CD4-positive, alpha-beta T cell (primary cell): ENCODE results near the gene SRPRA. TPM values are rescaled to one million over a fixed set of nuclear protein-coding genes. Genes with fewer than 3 reads are reported as not detected.

Experiments used
- ATAC-seq: fragments of 200-7000 bp; cut with Tn5 transposase; one replicate; pipeline ENCODE4 v1.10.0; 2022; ENCODE audit warnings: mild to moderate bottlenecking; ENCODE audit not compliant: poor library complexity
- CTCF ChIA-PET: fragments of 350-600 bp; sonication (Branson Sonifier 250); formaldehyde crosslinking; loops from one replicate; lab custom pipeline; 2021; ENCODE audit warnings: antibody characterized with exemption, inconsistent platforms; lab: Charles Lee
- POLR2A ChIA-PET: fragments of 350-600 bp; sonication (Branson Sonifier 250); formaldehyde crosslinking; loops from one replicate; lab custom pipeline; 2021; ENCODE audit warnings: antibody characterized with exemption, inconsistent platforms; lab: Charles Lee
- DNase-seq, 14 experiments: peaks; one replicate each; pipeline ENCODE4 v3.0.0-alpha.2; 2013 to 2020; ENCODE audit warnings: mixed read lengths in 2 of 14
- H3K27ac ChIP-seq, 2 donors: one replicate each; pipeline versions ENCODE4 v1.5.1 to v1.7.0; 2013; ENCODE audit warnings: low read length in 2 of 2, low read depth in 1 of 2, mild to moderate bottlenecking in 1 of 2
- H3K27me3 ChIP-seq, 2 experiments: 1 replicate in 1 of 2; 2 replicates in 1 of 2; pipeline versions ENCODE4 v1.6.1 to v1.7.0; 2013; ENCODE audit warnings: low read length in 2 of 2, control low read depth in 1 of 2, mild to moderate bottlenecking in 1 of 2, moderate library complexity in 1 of 2; ENCODE audit not compliant: insufficient read depth in 2 of 2, control insufficient read depth in 1 of 2
- H3K36me3 ChIP-seq: one replicate; pipeline ENCODE4 v1.6.1; 2013; ENCODE audit warnings: low read length, control low read depth; ENCODE audit not compliant: insufficient read depth
- H3K4me1 ChIP-seq: one replicate; pipeline ENCODE4 v1.6.1; 2013; ENCODE audit warnings: low read length, control low read depth; ENCODE audit not compliant: insufficient read depth
- H3K4me3 ChIP-seq: one replicate; pipeline ENCODE4 v1.5.1; 2013; ENCODE audit warnings: mild to moderate bottlenecking, low read length, moderate library complexity
- H3K9me3 ChIP-seq, 2 experiments: 1 replicate in 1 of 2; 2 replicates in 1 of 2; pipeline versions ENCODE4 v1.6.1 to v1.7.0; 2013; ENCODE audit warnings: low read length in 2 of 2, mild to moderate bottlenecking in 2 of 2, control low read depth in 1 of 2, moderate library complexity in 1 of 2; ENCODE audit not compliant: control insufficient read depth in 1 of 2, insufficient read depth in 1 of 2
- H3K27ac Mint-ChIP-seq: one replicate; pipeline ENCODE4 v1.8.0; 2020; ENCODE audit warnings: mixed read lengths
- H3K27me3 Mint-ChIP-seq: one replicate; pipeline ENCODE4 v1.8.0; 2021; ENCODE audit warnings: mixed read lengths
- H3K36me3 Mint-ChIP-seq: one replicate; pipeline ENCODE4 v1.8.0; 2021; ENCODE audit warnings: low read depth, mixed read lengths
- H3K4me1 Mint-ChIP-seq: one replicate; pipeline ENCODE4 v1.8.0; 2021; ENCODE audit warnings: low read depth, mixed read lengths
- H3K4me3 Mint-ChIP-seq: one replicate; pipeline ENCODE4 v1.8.0; 2020; ENCODE audit warnings: mild to moderate bottlenecking, mixed read lengths
- H3K9me3 Mint-ChIP-seq: one replicate; pipeline ENCODE4 v1.8.0; 2020; ENCODE audit warnings: mixed read lengths
- CTCF ChIP-seq: fragments of 200-600 bp; IDR thresholded peaks from one replicate; pipeline ENCODE4 v1.8.0; 2022; ENCODE audit warnings: antibody characterized with exemption, mild to moderate bottlenecking
- intact Hi-C, 2 experiments: fragments of 100-400 bp; cut with DNase I in 1 of 2; cut with micrococcal nuclease in 1 of 2; formaldehyde crosslinking; loops; one replicate each; pipeline versions ENCODE4 v1.15.1 to v1.9.0; 2023 to 2025; cut with DNase I, micrococcal nuclease
- polyA plus RNA-seq, 2 donors: library from polyadenylated mRNA; unstranded; fragments of 120-200 nt; gene quantifications; one replicate each; pipeline ENCODE4 v1.2.1, GENCODE V29; 2013
- total RNA-seq, 174 experiments: library from RNA in 2 of 174; stranded (reverse) in 2 of 174; gene quantifications; one replicate each; pipeline ENCODE4 v1.2.3 and lab custom pipeline; 2021 to 2026

SRPRA gene
- total RNA-seq (100 to 1,000 TPM; 198 to 206 TPM), total RNA-seq (lab: John Stamatoyannopoulos, UW) (86.9 to 305 (median 169) reads per million in 172 experiments)
- 99.3 TPM for polyA plus RNA-seq (2013, experiment 1 of 2)
- polyA plus RNA-seq (2013, experiment 2 of 2), result 112 TPM

GRCh38 chr11:126268708-126269579 is at the start of gene SRPRA, which contains the start of gene FOXRED1:
TSS of gene SRPRA (minus strand) at chr11:126268895. CDS start at chr11:126268804, 91 bp downstream.
TSS of gene FOXRED1 (plus strand) at chr11:126269154. CDS start at chr11:126269207, 53 bp downstream.
- peaks cover 38% of the 10 kb centered on the region for H3K4me1 Mint-ChIP-seq

GRCh38 chr11:126317756-126318573 is 49.3 kb upstream of the SRPRA start:
- H3K9me3 Mint-ChIP-seq, result peaks cover 4% of the 10 kb centered on the region
- H3K4me1 Mint-ChIP-seq, result peaks cover 53% of the 10 kb centered on the region
- Histone ChIP-seq H3K27me3 (no peaks in the 10 kb centered on the region), H3K36me3 (peaks cover 16% of the 10 kb centered on the region), H3K9me3 (no peaks in the 10 kb centered on the region), H3K4me3 (no peak overlapping the region), H3K4me1 (peaks cover 28% of the 10 kb centered on the region), H3K27ac (peak overlapping the region; percentile 0 to 50)
- no peak for TF ChIP-seq CTCF
- ChIA-PET CTCF (interaction anchor here (1.4 kb wide), 1 partner anchor 8 kb away, joined by 9 read pairs; no protein-coding TSS in a partner anchor), POLR2A (interaction anchor here (0.9 to 1.7 kb wide), 4 partner anchors 12 to 35 kb away, joined by 3 to 11 read pairs (median 7); partner anchors contain the start of genes DCPS and TIRAP)
- H3K4me3 Mint-ChIP-seq, result peak overlapping the region; percentile 12
- DNase-seq (peak in 6 of 14 experiments; percentile 16 to 52 (median 36)), ATAC-seq (peak; percentile 39)
- peaks cover 60% of the 10 kb centered on the region for H3K36me3 Mint-ChIP-seq
- intact Hi-C loops, result loop anchor here in 1 of 2 experiments (10.0 kb wide), 1 partner anchor 677 kb away; no protein-coding TSS in a partner anchor
- H3K27ac Mint-ChIP-seq, result peak overlapping the region; percentile 40
- no peaks in the 10 kb centered on the region for H3K27me3 Mint-ChIP-seq

More at GRCh38 chr11:126268708-126269579, at the start of gene SRPRA, which contains the start of gene FOXRED1:
- CTCF ChIA-PET, result interaction anchor here (0.6 to 1.2 kb wide), 4 partner anchors 14 to 212 kb away, joined by 3 to 4 read pairs (median 4); partner anchors contain the start of gene DCPS
- ATAC-seq (peak; percentile 98), DNase-seq (peak; percentile 99 to 100 (median 100))
- no peaks in the 10 kb centered on the region for H3K27me3 ChIP-seq
- Mint-ChIP-seq H3K36me3 (peaks cover 78% of the 10 kb centered on the region), H3K27me3 (no peaks in the 10 kb centered on the region), H3K4me3 (peak within 1 kb of the TSS; percentile 100), H3K27ac (peak within 1 kb of the TSS; percentile 96), H3K9me3 (no peaks in the 10 kb centered on the region)
- POLR2A ChIA-PET, result interaction anchor here (1.0 to 3.2 kb wide), 15 partner anchors 9 to 699 kb away, joined by 3 to 77 read pairs (median 6); partner anchors contain the start of genes DCPS, EI24, FAM118B and HYLS1
- peaks cover 30% of the 10 kb centered on the region for H3K4me1 ChIP-seq
- no peaks in the 10 kb centered on the region for H3K9me3 ChIP-seq
- intact Hi-C loops, result loop anchor here (1.0 to 5.0 kb wide), 8 partner anchors 13 to 697 kb away; partner anchors contain the start of genes DCPS (in 2 of the 2), DDX25 (in 1 of the 2), FAM118B (in 1 of the 2) and HYLS1 (in 1 of the 2)
- H3K27ac ChIP-seq, result peak within 1 kb of the TSS; percentile 71 to 95
- no peak for TF ChIP-seq CTCF
- H3K4me3 ChIP-seq, result peak within 1 kb of the TSS; percentile 96
- peaks cover 45% of the 10 kb centered on the region for H3K36me3 ChIP-seq
